Adrenal gland (tissue), 12 donors: Measurements from ENCODE around the gene FNDC5. TPM values are rescaled to one million over a fixed set of nuclear protein-coding genes. Genes with fewer than 3 reads are reported as not detected.

ENCODE experiments used
- DNase-seq, 7 donors: peaks; one replicate each; pipeline ENCODE4 v3.0.0-alpha.2; 2019 to 2020
- H3K27ac ChIP-seq, 5 donors: fragments of 200-600 bp; sonication (generic) in 4 of 5; 1 replicate in 3 of 5; 2 replicates in 2 of 5; pipeline versions ENCODE4 v1.5.1 to v1.8.0; 2016 to 2020; ENCODE audit warnings: mild to moderate bottlenecking in 1 of 5
- H3K27me3 ChIP-seq: fragments of 200-600 bp; 2 replicates; pipeline ENCODE4 v1.8.0; 2021
- H3K36me3 ChIP-seq, 2 donors: fragments of 200-600 bp; replicated peaks in 1 of 2; 1 replicate in 1 of 2; 2 replicates in 1 of 2; pipeline versions ENCODE4 v1.5.1 to v1.8.0; 2018 to 2022
- H3K4me1 ChIP-seq, 2 donors: fragments of 200-600 bp; replicated peaks in 1 of 2; 1 replicate in 1 of 2; 2 replicates in 1 of 2; pipeline versions ENCODE4 v1.5.1 to v1.8.0; 2018 to 2021
- H3K4me3 ChIP-seq, 4 donors: fragments of 200-600 bp; sonication (generic) in 3 of 4; one replicate each; pipeline ENCODE4 v1.5.1; 2016 to 2018
- H3K9me3 ChIP-seq, 3 donors: fragments of 200-600 bp; sonication (generic) in 1 of 3; replicated peaks in 1 of 3; 1 replicate in 2 of 3; 2 replicates in 1 of 3; pipeline versions ENCODE4 v1.5.1 to v1.8.0; 2016 to 2021
- POLR2A ChIP-seq, 2 donors: fragments of 450-650 bp; IDR thresholded peaks; one replicate each; pipeline ENCODE4 v1.6.1; 2017; ENCODE audit warnings: antibody characterized with exemption in 2 of 2, mild to moderate bottlenecking in 2 of 2, moderate library complexity in 1 of 2
- WGBS, 4 donors: extraction: QIAGEN DNeasy Blood & Tissue Kit in 2 of 4; methylation state at CpG; one replicate each; pipeline versions ENCODE4 v1.1.5 to v1.1.7; 2013 to 2017; 5-methylcytosine and 5-hydroxymethylcytosine counted together
- intact Hi-C, 2 donors: fragments of 100-400 bp; cut with DNase I; formaldehyde crosslinking; loops; one replicate each; pipeline versions ENCODE4 v1.14.1 to v1.15.0; 2022 to 2023
- polyA plus RNA-seq, 3 donors: library from polyadenylated mRNA; stranded (reverse); fragments of 200-250 nt in 2 of 3; fragments of 350-450 nt in 1 of 3; fragmentation: Illumina TruSeq in 1 of 3; extraction: RNeasy Lipid Tissue Mini Kit (QIAGEN cat#74804) in 1 of 3; gene quantifications; one replicate each; pipeline ENCODE4 v1.2.3, GENCODE V29; 2013 to 2014
- total RNA-seq, 9 donors: library from RNA; depleted of rRNA in 4 of 9; stranded (reverse); fragments of >200 nt in 4 of 9; fragments of 120-200 nt in 1 of 9; fragmentation: NEBNext Ultra II Directional in 1 of 9; extraction: Animal tissue kit (Norgen Biotek cat#: 25700) in 1 of 9; gene quantifications; one replicate each; pipeline versions ENCODE4 v1.1.0 to v1.2.4, GENCODE V29; 2013 to 2023
- TF ChIP-seq, protein P1 (sequence below), 6 experiments: fragments of 450-650 bp in 4 of 6; fragments of 200-600 bp in 2 of 6; sonication (generic) in 1 of 6; IDR thresholded peaks; 1 replicate in 5 of 6; 2 replicates in 1 of 6; pipeline versions ENCODE4 v1.5.1 to v1.8.0; 2016 to 2021; ENCODE audit warnings: antibody characterized with exemption in 6 of 6, mild to moderate bottlenecking in 2 of 6, moderate library complexity in 1 of 6
- donor health status: healthy with polysubstance abuse.
- donor health status: Bipolar disorder and iron deficiency.
- donor health status: DM: yes; HTN: yes; CAD: no.
- donor health status: DM: no; HTN: no; CAD: no.
- donor health status: DM: no; HTN: no; CAD: no.
- donor health status: DM: yes; HTN: yes; CAD: no.

Gene FNDC5
- total and polyA plus RNA-seq, 12 donors, result 12.6 to 72.0 (median 39.0) TPM

DNA sequence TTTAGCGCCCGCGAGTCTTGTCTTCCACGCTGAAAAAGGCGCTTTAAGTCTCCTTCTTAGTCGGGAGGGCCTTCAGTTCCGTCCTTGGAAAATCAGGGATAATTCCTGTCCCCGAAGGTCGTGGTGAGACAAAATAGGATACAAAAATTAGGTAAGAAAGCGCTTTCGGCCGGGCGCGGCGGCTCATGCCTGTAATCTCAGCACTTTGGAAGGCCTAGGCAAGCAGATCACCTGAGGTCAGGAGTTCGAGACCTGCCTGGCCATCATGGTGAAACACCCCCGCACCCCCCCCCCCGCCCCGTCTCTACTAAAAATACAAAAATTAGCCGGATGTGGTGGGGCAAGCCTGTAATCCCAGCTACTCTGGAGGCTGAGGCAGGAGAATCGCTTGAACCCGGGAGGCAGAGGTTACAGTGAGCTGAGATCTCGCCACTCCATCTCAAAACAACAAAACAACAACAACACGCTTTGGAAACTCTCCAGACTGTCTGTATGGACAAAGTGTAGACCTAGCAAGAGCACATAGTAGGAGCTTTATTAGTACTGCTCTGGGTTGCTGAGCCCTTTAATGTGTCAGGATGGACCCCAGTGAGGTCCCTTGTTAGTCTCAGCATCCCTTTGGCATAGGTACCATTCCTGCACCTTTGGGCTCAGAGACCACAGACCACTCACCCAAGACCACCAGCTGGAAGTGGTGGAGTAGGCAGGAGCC, 31.3 kb upstream of the FNDC5 start:
- Histone ChIP-seq H3K27ac (no peak overlapping the region), H3K27me3 (no peaks in the 10 kb centered on the region), H3K4me3 (peak overlapping the region in 2 of 4 donors; percentile 29 to 90), H3K36me3 (no peaks in the 10 kb centered on the region), H3K4me1 (peaks cover 4 to 11% of the 10 kb centered on the region in 2 donors), H3K9me3 (no peaks in the 10 kb centered on the region)
- no peak for DNase-seq
- 29 to 46% (median 38%) methylated on average over 20 to 24 of the region's 24 CpGs for WGBS, 4 donors
- TF ChIP-seq POLR2A (IDR thresholded peaks at IDR 0.05), result no peak
- TF ChIP-seq, protein P1, sequence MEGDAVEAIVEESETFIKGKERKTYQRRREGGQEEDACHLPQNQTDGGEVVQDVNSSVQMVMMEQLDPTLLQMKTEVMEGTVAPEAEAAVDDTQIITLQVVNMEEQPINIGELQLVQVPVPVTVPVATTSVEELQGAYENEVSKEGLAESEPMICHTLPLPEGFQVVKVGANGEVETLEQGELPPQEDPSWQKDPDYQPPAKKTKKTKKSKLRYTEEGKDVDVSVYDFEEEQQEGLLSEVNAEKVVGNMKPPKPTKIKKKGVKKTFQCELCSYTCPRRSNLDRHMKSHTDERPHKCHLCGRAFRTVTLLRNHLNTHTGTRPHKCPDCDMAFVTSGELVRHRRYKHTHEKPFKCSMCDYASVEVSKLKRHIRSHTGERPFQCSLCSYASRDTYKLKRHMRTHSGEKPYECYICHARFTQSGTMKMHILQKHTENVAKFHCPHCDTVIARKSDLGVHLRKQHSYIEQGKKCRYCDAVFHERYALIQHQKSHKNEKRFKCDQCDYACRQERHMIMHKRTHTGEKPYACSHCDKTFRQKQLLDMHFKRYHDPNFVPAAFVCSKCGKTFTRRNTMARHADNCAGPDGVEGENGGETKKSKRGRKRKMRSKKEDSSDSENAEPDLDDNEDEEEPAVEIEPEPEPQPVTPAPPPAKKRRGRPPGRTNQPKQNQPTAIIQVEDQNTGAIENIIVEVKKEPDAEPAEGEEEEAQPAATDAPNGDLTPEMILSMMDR (IDR thresholded peaks at IDR 0.05), result no peak
- intact Hi-C loops, result no loop called here

DNA sequence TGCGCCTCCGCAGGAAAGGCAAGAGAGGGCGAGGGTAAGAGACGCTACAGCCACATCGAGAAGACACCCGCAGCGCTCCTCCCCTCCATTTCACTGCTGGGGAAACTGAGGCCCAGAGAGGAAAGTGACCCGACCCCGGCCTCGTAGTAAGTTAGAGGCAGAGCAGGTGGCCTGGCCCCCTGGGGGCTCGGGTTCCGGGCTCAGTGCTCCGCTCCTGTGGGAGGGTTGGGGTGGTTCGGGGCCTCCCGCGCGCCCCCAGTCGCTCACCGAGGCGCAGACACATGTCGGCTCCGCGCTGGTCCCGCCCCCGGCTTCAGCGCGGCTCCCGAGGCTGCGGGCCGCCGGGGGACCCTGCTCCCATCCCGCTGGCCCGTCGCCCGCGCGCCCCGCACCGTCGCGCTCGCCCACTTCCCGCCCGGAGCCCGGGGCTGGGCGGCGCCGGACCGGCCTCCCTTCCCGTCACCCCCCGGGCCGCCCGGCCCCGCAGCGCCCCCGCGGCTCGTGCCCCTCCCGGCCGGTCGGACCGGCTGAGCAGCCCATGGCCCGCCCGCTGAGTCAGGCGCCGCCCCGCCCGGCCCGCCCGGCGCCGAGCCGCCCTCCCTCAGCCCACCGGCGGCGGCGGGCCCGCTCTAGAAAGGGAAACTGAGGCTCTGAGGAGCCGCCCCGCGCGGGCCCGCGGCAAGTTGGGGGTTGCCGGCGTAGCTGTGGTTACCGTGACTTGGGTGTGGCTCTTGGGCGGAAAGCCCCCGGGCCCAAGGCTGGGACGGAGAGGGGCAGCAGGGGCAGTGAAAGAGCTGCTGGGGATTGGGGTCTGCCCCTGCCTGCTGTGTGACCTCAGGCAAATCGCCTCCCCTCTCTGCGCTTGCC, 30.5 kb upstream of the FNDC5 start, which contains the start of gene TMEM54:
Gene TMEM54, minus strand, starts transcription at position 434 of the 867 bp plus-strand sequence. Its CDS starts 151 bp downstream, at position 283.
- intact Hi-C loops, result no loop called here
- 1 to 3% (median 1%) methylated on average over 16 to 92 of the region's 92 CpGs for WGBS, 4 donors
- H3K4me3 ChIP-seq, result peak within 1 kb of the TSS in 2 of 4 donors; percentile 38 to 90
- H3K36me3 ChIP-seq, result no peaks in the 10 kb centered on the region
- peak in 3 of 7 donors; percentile 52 to 67 (median 53) for DNase-seq
- H3K9me3 ChIP-seq, result no peaks in the 10 kb centered on the region
- peak within 1 kb of the TSS in 1 of 5 donors; percentile 40 for H3K27ac ChIP-seq
- H3K4me1 ChIP-seq, result peaks cover 4 to 11% of the 10 kb centered on the region in 2 donors
- TF ChIP-seq, protein P1 (IDR thresholded peaks at IDR 0.05), result no peak
- TF ChIP-seq POLR2A (IDR thresholded peaks at IDR 0.05), result peak in 1 of 2 donors; percentile 6
- H3K27me3 ChIP-seq, result no peaks in the 10 kb centered on the region

DNA sequence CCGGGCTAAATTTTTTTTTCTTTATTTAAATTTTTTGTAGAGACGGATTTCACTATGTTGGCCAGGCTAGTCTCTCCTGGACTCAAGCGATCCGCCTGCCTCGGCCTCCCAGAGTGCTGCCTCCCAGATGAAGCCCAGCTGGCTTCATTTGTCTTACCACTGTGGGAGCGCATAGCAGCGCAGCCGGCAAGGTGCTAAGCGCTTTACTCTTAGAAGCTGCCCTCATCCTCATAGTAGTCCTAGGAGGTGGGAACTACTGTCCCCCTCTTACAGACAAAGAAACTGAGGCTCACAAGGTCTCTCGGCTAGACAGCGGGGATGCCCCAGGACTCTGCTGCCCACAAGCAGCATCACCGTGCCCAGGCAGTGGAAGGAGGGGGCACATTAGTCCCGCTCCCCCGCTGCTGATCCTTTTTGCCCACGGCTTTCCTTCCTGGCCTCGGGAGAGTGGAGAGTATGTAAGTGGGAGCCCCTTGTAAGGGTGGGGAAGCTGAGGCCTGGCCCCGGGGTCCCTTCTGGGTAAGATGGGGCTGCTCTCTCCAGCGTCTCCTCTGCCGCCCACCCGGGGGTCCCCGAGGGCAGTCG, 29.8 kb upstream of the FNDC5 start:
- TF ChIP-seq POLR2A (IDR thresholded peaks at IDR 0.05), result no peak
- TF ChIP-seq, protein P1 (IDR thresholded peaks at IDR 0.05), result no peak
- Histone ChIP-seq H3K4me1 (peaks cover 4 to 11% of the 10 kb centered on the region in 2 donors), H3K9me3 (no peaks in the 10 kb centered on the region), H3K36me3 (no peaks in the 10 kb centered on the region), H3K27me3 (no peaks in the 10 kb centered on the region), H3K27ac (no peak overlapping the region), H3K4me3 (peak overlapping the region in 2 of 4 donors; percentile 38 to 90)
- WGBS, 4 donors, result 29 to 47% (median 31%) methylated on average over 13 to 22 of the region's 22 CpGs
- intact Hi-C loops, result no loop called here
- DNase-seq, result no peak
